ENCODE measurements around the gene SLC10A7.
A peak's percentile ranks its signal among the peaks of the same experiment; 100 is the strongest.

SLC10A7 gene

GRCh38 chr4:146524663-146525062 lies 2.9 kb upstream of the SLC10A7 start:
- Histone ChIP-seq H3K36me3 (replicated peaks; ENCODE audit: low read depth, low read length) (no peaks in the 10 kb centered on the region), H4K20me1 (ENCODE audit: insufficient read depth, low read length) (no peaks in the 10 kb centered on the region), H3K4me1 (ENCODE audit: low read length) (peaks cover 19% of the 10 kb centered on the region), H3K27me3 (ENCODE audit: low read depth, low read length) (no peaks in the 10 kb centered on the region), H3K9me3 (ENCODE audit: insufficient read depth, low read length) (no peaks in the 10 kb centered on the region), H3K9ac (ENCODE audit: low read length) (no peak overlapping the region), H3K79me2 (ENCODE audit: low read length) (peaks cover 19% of the 10 kb centered on the region), H3K27ac (ENCODE audit: low read length) (no peak overlapping the region), H3K4me3 (ENCODE audit: low read length) (no peak overlapping the region), H3K4me2 (ENCODE audit: low read length) (no peak overlapping the region), H2AFZ (ENCODE audit: low read depth, low read length) (no peak overlapping the region)
- TF ChIP-seq EZH2phosphoT487 (IDR thresholded peaks at IDR 0.05; ENCODE audit: low read depth) (no peak), CTCF (IDR thresholded peaks at IDR 0.05; ENCODE audit: low read depth, low read length) (no peak)

- no peaks in the 10 kb centered on the region for H4K20me1 ChIP-seq (ENCODE audit: insufficient read depth, low read length)
- peaks cover 19% of the 10 kb centered on the region for H3K4me1 ChIP-seq (ENCODE audit: low read length)
- no peaks in the 10 kb centered on the region for H3K9me3 ChIP-seq (ENCODE audit: insufficient read depth, low read length)
- H3K27ac ChIP-seq (ENCODE audit: low read length): no peak overlapping the region
- no peaks in the 10 kb centered on the region for H3K36me3 ChIP-seq (replicated peaks; ENCODE audit: low read depth, low read length)
- TF ChIP-seq EZH2phosphoT487 (IDR thresholded peaks at IDR 0.05; ENCODE audit: low read depth) (no peak), CTCF (IDR thresholded peaks at IDR 0.05; ENCODE audit: low read depth, low read length) (no peak)
- peak overlapping the region; percentile 97 for H3K9ac ChIP-seq (ENCODE audit: low read length)
- peak overlapping the region; percentile 80 for H3K4me2 ChIP-seq (ENCODE audit: low read length)
- H2AFZ ChIP-seq (ENCODE audit: low read depth, low read length): peak overlapping the region; percentile 100
- H3K4me3 ChIP-seq (ENCODE audit: low read length): peak overlapping the region; percentile 92
- peaks cover 31% of the 10 kb centered on the region for H3K79me2 ChIP-seq (ENCODE audit: low read length)
- no peaks in the 10 kb centered on the region for H3K27me3 ChIP-seq (ENCODE audit: low read depth, low read length)
These were observed 1.1 kb upstream of the SLC10A7 start for GRCh38 chr4:146522869-146523205.

- H3K9ac ChIP-seq (ENCODE audit: low read length): peak overlapping the region; percentile 97
- H3K27me3 ChIP-seq (ENCODE audit: low read depth, low read length): no peaks in the 10 kb centered on the region
- peak overlapping the region; percentile 80 for H3K4me2 ChIP-seq (ENCODE audit: low read length)
- peaks cover 19% of the 10 kb centered on the region for H3K4me1 ChIP-seq (ENCODE audit: low read length)
- H3K27ac ChIP-seq (ENCODE audit: low read length): peak overlapping the region; percentile 68
- TF ChIP-seq CTCF (IDR thresholded peaks at IDR 0.05; ENCODE audit: low read depth, low read length) (no peak), EZH2phosphoT487 (IDR thresholded peaks at IDR 0.05; ENCODE audit: low read depth) (no peak)
- no peaks in the 10 kb centered on the region for H3K9me3 ChIP-seq (ENCODE audit: insufficient read depth, low read length)
- no peaks in the 10 kb centered on the region for H4K20me1 ChIP-seq (ENCODE audit: insufficient read depth, low read length)
- peaks cover 31% of the 10 kb centered on the region for H3K79me2 ChIP-seq (ENCODE audit: low read length)
- no peaks in the 10 kb centered on the region for H3K36me3 ChIP-seq (replicated peaks; ENCODE audit: low read depth, low read length)
- peak overlapping the region; percentile 92 for H3K4me3 ChIP-seq (ENCODE audit: low read length)
- peak overlapping the region; percentile 100 for H2AFZ ChIP-seq (ENCODE audit: low read depth, low read length)
These were observed 543 bp upstream of the SLC10A7 start for GRCh38 chr4:146522098-146522868.

- no peaks in the 10 kb centered on the region for H4K20me1 ChIP-seq (ENCODE audit: insufficient read depth, low read length)
- H3K9me3 ChIP-seq (ENCODE audit: insufficient read depth, low read length): no peaks in the 10 kb centered on the region
- H3K79me2 ChIP-seq (ENCODE audit: low read length): peaks cover 31% of the 10 kb centered on the region
- peaks cover 19% of the 10 kb centered on the region for H3K4me1 ChIP-seq (ENCODE audit: low read length)
- no peaks in the 10 kb centered on the region for H3K36me3 ChIP-seq (replicated peaks; ENCODE audit: low read depth, low read length)
- peak overlapping the region; percentile 80 for H3K4me2 ChIP-seq (ENCODE audit: low read length)
- H3K4me3 ChIP-seq (ENCODE audit: low read length): peak overlapping the region; percentile 92
- H3K9ac ChIP-seq (ENCODE audit: low read length): peak overlapping the region; percentile 97
- TF ChIP-seq EZH2phosphoT487 (IDR thresholded peaks at IDR 0.05; ENCODE audit: low read depth): no peak
- no peak for TF ChIP-seq CTCF (IDR thresholded peaks at IDR 0.05; ENCODE audit: low read depth, low read length)
- H3K27ac ChIP-seq (ENCODE audit: low read length): peak overlapping the region; percentile 68
- H2AFZ ChIP-seq (ENCODE audit: low read depth, low read length): peak overlapping the region; percentile 100
- no peaks in the 10 kb centered on the region for H3K27me3 ChIP-seq (ENCODE audit: low read depth, low read length)
These were observed 722 bp downstream of the SLC10A7 start for GRCh38 chr4:146520896-146521540.
